IMR-90 (cell line): ENCODE results near the gene SULT1C4.

ENCODE experiments used
- CTCF ChIP-seq: conservative IDR thresholded peaks from 2 replicates; pipeline ENCODE4 v1.5.1; 2012; ENCODE audit warnings: mild to moderate bottlenecking, low read depth, low read length, improper control_type of control experiment
- FOS ChIP-seq: fragments of 150-350 bp; IDR thresholded peaks from 2 replicates; pipeline ENCODE4 v1.6.1; 2016; ENCODE audit warnings: low read depth, low read length
- MAZ ChIP-seq: IDR thresholded peaks from 2 replicates; pipeline ENCODE4 v1.6.1; 2012; ENCODE audit warnings: low read depth, mild to moderate bottlenecking, low read length, improper control_type of control experiment, moderate library complexity, borderline replicate concordance
- MXI1 ChIP-seq: IDR thresholded peaks from 2 replicates; pipeline ENCODE4 v1.6.1; 2012; ENCODE audit warnings: low read depth, mild to moderate bottlenecking, low read length, moderate library complexity, borderline replicate concordance
- POLR2A ChIP-seq: IDR thresholded peaks from 2 replicates; pipeline ENCODE4 v1.6.1; 2012; ENCODE audit warnings: mild to moderate bottlenecking, low read depth, low read length
- RAD21 ChIP-seq: IDR thresholded peaks from 2 replicates; pipeline ENCODE4 v1.6.1; 2012; ENCODE audit warnings: low read length, improper control_type of control experiment
- RCOR1 ChIP-seq: IDR thresholded peaks from 2 replicates; pipeline ENCODE4 v1.6.1; 2012; ENCODE audit warnings: mild to moderate bottlenecking, low read length, improper control_type of control experiment; ENCODE audit not compliant: insufficient replicate concordance
- RFX5 ChIP-seq: IDR thresholded peaks from 2 replicates; pipeline ENCODE4 v1.8.0; 2012; ENCODE audit warnings: low read depth, mild to moderate bottlenecking, low read length, moderate library complexity

GRCh38 chr2:108367014-108367413, 10.7 kb upstream of the SULT1C4 start:
- TF ChIP-seq RAD21: no peak
- no peak for TF ChIP-seq CTCF
- no peak for TF ChIP-seq RCOR1
- TF ChIP-seq MXI1: no peak
- TF ChIP-seq POLR2A: no peak
- TF ChIP-seq MAZ: no peak
- no peak for TF ChIP-seq FOS
- no peak for TF ChIP-seq RFX5
